H1 (cell line): ENCODE results near the gene TWSG1. TPM values are rescaled to one million over a fixed set of nuclear protein-coding genes. Genes with fewer than 3 reads are reported as not detected.

Experiments used
- RBBP5 ChIP-seq: IDR thresholded peaks from 2 replicates; pipeline ENCODE4 v1.7.1; 2012; ENCODE audit warnings: low read depth, mild to moderate bottlenecking, inconsistent platforms, low read length, moderate library complexity, borderline replicate concordance
- TAF1 ChIP-seq: IDR thresholded peaks from 2 replicates; pipeline ENCODE4 v1.6.1; 2011; ENCODE audit warnings: mild to moderate bottlenecking, low read depth, low read length
- polyA plus RNA-seq, 7 experiments: library from polyadenylated mRNA; depleted of rRNA in 3 of 7; stranded (reverse) in 5 of 7; unstranded in 2 of 7; fragments of >200 nt in 5 of 7; fragments of 200-250 nt in 2 of 7; gene quantifications; 1 replicate in 5 of 7; 2 replicates in 1 of 7; 4 replicates in 1 of 7; pipeline versions ENCODE4 v1.2.1 to v1.2.3, GENCODE V29; 2011 to 2013; ENCODE audit warnings: missing spikeins in 2 of 7, mixed read lengths in 2 of 7
- total RNA-seq: library from RNA; stranded (reverse); fragmentation: NEBNext Ultra II Directional; extraction: Animal tissue kit (Norgen Biotek cat#: 25700); gene quantifications from 2 replicates; pipeline ENCODE4 v1.2.1, GENCODE V29; 2021
- TF ChIP-seq, protein P1 (sequence below): IDR thresholded peaks from 2 replicates; pipeline ENCODE4 v1.6.1; 2011; ENCODE audit warnings: low read length, improper control_type of control experiment

Gene TWSG1
- total and polyA plus RNA-seq, 2 of the 8 experiments (the other 6 are each of a cell fraction or from before 2014, with no cell fraction given) = 11.8 to 19.8 TPM

DNA sequence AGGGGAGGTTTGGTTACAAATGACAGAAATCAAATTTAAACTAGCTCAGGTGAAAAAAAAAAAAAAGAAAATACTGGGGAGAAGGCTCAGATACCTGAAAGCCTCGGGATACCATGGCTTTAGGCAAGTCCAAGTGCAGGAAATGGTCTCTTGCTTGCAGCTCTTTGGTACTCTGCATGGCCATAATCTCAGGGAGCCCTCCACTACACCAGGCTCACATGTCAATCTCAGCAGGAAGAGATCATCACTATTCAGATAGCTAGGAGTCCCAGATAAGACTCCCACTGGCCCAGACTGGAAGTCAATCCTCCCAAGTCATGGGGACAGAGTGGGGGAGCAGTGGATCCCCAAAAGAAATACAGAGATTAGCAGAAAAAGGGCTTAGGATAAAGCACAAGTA lies 75.9 kb downstream of the TWSG1 start (continued):
- TF ChIP-seq RBBP5 = no peak
- TF ChIP-seq, protein P1, sequence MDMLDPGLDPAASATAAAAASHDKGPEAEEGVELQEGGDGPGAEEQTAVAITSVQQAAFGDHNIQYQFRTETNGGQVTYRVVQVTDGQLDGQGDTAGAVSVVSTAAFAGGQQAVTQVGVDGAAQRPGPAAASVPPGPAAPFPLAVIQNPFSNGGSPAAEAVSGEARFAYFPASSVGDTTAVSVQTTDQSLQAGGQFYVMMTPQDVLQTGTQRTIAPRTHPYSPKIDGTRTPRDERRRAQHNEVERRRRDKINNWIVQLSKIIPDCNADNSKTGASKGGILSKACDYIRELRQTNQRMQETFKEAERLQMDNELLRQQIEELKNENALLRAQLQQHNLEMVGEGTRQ = no peak
- TF ChIP-seq TAF1 = no peak
